Stromal cell of bone marrow (primary cell): Measurements from ENCODE around the gene ZNF782.
"Not testable (repeated sequence)": the region's sequence is repeated elsewhere in the genome, so short reads cannot be mapped to it uniquely, and the experiment has no call there.

ENCODE experiments used
- DNase-seq: peaks from one replicate; pipeline ENCODE4 v3.0.0-alpha.2; 2012; ENCODE audit warnings: low read depth

The ZNF782 gene

DNA sequence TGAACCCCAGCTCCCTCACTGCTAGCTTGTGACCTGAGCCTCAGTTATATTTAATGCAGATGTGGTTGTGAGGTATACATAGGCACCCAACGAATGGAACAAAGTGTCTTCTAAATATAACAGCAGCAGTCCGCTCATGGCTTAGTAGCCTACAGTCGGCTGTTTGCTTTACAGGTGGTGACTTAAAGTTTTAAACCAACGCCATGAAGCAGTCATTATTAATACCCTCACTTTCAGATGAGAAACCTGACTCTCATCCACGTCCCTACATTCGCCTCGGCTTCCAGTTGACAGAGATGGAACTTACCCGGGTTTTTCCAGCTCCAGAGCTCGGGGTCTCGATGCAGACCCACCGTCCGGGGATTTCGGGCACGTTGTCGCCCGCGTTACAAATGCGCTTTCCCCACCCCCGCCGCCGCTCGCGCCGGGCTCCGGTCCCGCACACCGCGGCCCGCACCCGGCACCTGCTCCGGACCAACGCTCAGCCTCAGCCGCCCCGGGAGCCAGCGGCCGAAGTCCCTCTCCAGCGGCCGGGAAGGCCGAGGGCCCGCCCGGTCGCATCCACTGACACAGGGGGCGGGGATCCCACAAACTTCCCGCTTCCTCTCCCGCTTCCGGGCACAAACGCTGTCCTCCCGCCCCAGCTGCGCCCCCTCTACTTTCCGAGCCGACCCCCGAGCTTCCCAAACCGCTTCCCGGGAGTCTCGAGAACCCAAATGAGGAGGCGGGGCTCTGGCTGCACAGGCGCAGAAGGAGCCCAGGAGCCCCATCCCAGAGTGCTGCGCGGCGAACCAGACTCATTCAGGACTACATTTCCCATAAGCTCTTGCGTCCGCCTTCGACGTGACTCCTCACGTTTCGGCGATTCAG lies at the start of gene ZNF782:
Gene ZNF782 (minus strand): TSS at position 734 of the 870 bp plus-strand sequence. CDS start 2,553 bp downstream, outside the sequence.
- DNase-seq = peak; percentile 91

DNA sequence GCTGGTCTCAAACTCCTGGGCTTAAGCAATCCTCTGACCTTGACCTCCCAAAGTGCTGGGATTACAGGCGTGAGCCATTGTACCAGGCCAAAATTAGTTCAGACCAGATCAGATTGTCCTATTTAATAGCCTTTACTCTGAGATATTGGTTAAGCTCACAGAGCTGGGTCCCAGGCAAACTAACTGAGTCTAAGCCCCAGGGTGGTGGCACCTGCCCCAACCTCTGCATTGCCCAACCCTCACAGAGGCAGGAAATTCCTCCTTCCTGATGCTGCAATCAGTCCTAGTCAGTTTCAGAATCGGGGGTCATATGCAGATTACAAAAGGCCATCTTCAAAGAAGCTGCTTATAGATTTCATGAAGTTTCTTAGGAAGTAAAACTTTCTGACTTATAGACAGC lies 45.7 kb upstream of the ZNF782 start:
- DNase-seq = not testable (repeated sequence)

DNA sequence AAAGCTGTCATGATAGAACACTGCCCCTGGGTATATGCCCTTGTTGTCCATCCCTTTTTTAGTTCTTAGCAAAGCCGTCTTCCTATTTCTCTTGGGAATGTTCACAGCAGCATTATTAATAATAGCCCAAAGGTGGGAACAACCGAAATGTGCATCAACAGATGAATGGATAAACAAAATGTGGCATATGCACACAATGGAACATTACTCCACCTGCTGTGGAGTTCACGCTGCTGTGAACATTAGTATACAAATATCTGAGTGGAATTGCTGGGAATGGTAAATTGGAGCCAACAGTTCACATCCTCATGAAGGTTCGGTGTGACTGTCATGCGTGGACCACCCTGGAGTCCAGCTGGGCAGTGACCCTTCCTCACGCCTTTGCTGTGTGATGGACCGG lies 37.8 kb upstream of the ZNF782 start:
- no peak for DNase-seq

DNA sequence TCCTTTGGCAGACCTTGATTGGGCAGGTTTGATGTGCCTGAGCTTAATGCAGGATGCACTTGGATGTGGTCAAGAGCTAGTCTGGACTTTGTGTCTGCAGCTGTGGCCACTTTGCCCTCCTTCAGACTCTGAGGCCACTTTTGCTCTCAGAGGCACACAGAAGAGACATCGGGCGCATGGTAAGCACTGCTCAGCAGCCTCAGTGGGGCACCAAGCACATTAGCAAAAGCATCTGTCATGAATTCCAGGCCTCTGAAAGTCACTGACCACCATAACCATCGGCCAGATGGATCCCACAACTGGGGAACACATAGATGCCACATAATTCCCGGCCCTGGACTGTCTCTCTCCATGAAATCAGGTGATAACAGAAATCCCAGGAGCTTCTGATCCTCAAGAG lies 34.3 kb upstream of the ZNF782 start:
- no peak for DNase-seq

DNA sequence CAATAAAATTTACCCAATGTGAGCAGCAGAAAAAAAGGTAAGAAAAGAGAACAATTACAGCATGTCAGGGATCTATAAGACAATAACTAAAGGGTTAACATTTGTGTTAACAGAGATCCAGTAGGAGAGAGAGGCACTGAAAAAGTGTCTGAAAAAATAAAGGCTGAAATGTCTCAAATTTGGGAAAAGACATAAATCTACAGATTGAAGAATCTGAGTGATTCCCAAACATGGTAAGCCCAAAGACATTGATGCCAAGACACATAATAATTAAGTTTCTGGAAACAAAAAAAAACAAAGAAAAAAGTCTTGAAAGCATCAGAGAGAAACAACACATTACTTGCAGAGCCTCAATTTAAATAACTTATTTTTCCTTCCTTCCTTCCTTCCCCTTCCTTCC lies 31.1 kb upstream of the ZNF782 start:
- no peak for DNase-seq

DNA sequence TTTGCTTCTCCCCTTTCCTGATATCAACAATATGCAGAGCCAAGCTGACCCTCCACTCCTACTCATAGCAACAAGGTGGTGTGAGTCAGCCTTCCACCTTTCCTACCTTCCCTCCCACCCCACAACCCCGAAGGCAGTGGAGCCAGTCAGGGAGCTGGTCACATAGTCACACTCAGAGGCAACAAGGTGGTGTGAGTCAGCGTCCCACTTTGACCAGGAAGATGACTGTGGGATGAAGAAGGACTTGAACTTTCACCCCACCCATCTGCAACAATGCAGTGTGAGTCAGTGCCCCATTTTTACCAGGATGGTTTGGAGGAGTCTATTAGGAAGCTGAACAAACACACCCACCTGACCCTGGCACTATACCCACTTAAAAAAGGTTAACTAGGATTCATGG lies 30.1 kb upstream of the ZNF782 start:
- no peak for DNase-seq

DNA sequence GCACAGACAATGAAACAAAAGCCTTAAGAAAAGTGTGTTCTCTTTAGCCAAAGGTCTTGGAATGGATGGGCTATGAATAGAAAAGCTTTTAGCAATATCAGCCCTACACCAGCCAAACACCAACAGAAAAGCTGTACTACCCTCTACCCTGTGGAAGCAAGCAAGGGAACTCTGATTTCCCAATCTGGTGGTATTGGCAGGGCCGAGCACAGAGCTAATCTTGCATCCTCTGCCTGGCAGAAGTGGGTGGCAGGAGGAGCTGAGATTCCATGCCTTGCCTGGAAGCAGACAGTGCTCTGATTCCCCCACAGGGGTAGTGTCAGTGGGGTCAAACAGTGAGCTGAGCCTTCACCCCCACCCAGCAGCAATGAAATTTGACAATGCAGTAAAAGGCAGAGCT lies 29.6 kb upstream of the ZNF782 start:
- DNase-seq = no peak

DNA sequence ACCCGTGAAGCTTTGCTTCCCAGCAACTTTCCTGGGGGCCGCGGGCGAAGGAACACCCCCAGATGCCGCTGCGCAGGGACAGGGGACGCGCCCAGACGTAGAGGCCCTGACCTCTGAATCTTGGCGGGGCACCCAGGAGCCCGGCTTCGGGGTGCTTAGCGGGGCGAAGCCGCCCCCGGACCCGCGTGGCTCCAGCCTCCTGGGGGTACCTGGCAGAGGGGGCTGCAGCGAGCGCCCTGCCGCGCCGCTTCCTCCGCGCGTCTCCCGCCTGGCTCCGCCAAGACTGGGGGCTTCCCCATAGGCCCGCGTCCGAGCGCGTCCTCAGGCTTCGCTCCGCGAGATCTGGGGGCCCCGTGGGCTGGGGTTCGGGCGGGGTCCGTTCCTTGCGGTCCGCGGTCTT lies 23.0 kb upstream of the ZNF782 start:
- no peak for DNase-seq

DNA sequence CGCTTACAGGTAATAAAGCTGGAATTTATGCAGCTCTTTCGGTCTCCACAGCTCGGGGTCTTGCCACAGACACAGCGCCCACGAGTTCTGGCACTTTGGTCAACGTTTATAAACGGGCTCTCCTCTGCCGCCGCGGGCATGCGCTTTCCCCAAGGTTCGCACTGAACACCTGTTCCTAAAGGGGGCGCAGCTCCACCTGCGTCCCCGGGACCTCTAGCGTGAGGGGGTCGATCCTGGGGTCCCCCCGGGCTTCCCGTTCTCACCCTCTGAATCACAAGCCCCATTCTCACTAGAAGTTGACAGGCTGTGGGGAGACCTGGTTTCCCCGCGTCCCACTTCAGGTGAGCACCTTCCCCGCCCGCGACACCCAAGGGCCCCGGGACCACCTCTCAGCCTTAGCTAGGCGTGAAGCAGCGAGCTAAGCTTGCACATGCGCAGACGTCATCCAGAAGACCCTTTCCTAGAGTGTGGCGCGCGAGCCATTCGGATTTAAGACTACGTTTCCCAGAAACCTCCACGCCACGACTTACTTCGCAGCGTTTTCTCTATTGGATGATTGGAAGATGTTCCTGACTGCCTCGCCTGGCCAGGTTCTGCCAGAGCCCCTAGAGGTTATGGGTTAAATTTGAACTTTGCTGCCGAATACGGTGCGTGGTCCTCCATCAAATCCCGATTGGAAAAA lies 21.3 kb upstream of the ZNF782 start:
- no peak for DNase-seq

DNA sequence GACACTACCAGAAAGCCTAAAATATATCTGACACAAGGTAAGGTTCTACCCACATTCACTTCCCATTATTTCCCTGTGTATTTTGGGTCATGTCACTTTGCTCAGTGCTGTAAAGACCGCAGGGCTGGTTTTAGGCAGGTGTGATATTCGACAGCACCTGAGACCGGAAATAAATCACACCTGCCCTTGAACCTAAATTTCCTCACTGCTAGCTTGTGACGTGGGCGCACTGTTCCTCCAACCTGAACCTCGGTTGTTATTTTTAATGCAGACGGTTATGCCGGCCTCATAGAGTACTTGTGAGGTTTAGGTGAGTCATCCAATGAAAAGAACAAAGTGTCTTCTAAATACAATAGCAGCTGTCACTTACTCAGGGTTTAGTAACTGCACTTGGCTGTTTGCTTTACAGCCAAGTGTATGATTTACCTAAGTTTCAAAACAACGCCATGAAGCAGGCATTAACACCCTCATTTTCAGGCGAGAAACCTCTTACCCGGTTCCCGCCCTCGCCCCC lies 20.7 kb upstream of the ZNF782 start:
- no peak for DNase-seq

DNA sequence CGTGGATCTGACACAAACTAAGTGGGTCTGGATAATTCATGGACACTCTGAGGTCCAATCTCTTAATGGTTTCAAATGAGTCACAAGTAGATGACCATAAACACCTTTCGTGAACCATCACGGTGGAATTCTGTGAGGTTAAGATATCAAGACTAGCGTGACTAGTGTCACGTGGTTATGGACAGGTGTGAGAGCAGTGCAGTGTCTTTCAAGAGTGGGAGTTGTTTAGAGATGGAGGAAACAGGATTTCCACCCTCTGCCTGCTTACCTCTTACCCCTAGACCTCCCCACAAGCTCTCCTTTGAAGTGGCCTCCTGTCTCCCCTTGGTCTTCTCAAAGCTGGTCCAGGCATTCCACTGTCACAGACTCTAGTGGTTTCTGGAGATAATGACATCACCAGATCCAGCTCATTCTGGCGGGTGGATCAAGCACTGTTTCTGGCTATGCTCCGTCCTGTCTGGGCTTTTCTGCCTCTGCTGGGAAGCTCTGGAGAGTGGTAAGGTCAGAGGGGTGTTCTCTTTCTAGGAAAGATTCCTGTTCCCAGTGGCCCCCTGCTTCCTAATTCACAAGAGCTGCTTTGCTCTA lies 20.0 kb upstream of the ZNF782 start:
- DNase-seq = no peak

DNA sequence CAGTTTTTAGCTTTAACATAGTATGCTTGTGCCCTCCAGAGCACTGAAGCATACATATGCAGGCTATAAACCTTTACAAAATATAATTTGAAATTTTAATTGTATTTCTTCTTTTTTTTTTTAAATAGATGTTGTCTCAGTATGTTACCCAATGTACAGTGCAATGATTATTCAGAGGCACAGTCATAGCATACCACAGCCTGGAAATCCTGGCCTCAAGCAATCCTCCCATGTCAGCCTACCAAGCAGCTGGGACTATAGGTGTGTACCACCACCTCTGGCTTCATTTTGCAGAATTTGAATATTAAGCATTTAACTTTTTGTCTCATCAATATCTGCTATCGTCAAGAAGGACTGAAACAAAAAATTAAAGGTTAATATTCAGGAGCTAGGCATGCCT lies 16.9 kb upstream of the ZNF782 start:
- DNase-seq = no peak

DNA sequence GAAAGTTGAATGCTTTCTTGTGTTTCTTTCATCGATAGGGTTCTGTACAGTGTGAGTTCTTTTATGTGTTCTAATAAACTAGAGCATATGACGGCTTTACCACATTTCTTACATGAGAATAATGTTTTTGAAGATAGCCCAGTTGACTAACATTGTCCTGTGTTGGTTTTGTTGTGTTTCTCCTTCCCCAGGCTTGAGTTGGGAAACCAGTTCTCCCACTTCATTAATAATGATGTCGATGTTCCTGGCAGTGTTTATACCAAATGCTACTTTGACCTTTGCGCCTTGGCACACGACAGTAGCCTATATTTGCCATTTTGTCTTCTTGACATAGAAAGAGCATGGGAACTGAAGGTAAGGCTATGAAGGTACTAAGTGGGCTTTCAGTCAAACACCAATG lies 14.4 kb upstream of the ZNF782 start:
- DNase-seq = no peak

DNA sequence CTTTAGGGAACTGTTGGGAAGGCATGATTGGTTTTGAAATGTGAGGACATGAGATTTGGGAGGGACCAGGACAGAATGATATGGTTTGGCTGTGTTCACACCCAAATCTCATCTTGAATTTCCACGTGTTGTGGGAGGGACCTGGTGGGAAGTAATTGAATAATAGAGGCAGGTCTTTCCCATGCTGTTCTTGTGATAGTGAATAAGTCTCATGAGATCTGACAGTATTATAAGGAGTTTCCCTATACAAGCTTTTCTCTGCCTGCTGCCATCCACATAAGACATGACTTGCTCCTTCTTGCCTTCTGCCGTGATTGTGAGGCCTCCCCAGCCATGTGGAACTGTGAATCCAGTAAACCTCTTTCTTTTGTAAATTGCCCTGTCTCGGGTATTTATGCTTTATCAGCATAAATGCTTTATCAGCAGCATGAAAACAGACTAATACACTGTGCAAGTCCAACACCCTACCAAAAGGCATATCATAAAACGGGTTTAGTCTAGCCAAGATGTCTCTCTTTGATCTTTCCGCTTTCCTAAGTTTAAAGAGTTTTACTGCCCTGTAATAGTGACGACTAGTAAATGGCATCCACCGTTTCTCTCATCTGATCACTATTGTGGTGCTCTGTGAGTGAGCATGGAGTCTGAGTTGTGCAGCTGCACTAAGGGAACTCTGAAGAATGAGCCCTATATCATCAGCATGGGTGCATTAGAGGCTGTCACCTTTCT lies 12.9 kb upstream of the ZNF782 start:
- DNase-seq = no peak

DNA sequence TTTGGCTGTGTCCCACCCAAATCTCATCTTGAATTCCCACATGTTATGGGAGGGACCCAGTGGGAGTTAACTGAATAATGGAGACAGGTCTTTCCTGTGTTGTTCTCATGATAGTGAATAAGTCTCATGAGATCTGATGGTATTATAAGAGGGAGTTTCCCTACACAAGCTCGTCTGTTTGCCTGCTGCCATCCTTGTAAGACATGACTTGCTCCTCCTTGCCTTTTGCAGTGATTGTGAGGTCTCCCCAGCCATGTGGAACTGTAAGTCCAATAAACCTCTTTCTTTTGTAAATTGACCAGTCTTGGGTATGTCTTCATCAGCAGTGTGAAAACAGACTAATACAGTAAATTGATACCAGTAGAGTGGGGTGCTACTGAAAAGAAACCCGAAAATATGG lies 10.9 kb upstream of the ZNF782 start:
- not testable (repeated sequence) for DNase-seq

DNA sequence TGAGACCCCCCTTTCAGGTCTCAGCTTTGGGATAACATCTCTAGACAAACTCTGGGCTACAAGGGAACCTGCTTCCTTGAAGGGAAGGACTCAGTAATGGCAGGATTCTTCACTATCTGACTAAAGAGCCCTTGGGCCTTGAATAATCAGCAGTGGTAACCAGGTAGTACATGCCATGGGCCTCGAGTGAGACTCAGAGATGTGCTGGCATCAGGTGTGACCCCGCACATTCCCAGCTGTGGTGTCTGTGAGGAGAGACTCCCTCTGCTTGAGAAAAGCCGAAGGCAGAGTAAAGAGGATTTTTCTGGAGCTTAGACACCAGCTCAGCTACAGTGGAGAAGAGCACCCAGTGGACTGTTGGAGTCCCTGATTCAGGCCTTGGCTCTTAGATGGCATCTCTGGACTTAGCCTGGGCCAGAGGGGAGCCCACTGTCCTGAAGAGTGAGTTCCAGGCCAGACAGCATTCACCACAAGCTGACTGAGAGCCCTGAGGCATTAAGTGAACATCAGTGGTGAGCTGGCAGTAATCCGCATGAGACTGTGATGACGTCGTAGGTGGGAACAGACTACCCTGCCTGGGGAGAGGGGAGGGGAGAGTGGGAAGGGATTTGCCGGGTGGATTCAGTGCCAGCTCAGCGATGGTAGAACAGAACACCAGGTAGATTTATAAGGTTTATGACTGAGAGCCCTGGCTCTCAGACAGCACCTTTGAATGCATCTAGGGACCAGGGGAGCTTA lies 5.3 kb upstream of the ZNF782 start:
- DNase-seq = no peak

DNA sequence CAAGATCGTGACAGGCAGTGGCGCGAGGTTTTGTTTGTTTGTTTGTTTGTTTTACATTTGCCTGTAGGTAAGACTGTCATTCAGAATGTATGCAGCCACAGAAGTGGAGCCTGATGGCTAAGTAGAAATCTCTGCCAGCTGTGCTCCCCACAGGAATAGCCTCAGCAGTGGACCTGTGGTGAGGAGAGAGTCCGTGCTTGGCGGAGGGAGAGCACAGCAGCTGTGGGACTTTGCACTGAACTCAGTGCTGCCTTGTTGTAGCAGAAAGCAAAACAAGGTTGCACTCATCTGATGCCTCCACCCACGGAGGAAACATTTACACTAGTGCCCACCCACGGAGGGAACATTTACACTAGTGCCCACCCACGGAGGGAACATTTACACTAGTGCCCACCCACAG lies 4.4 kb upstream of the ZNF782 start:
- DNase-seq = no peak

DNA sequence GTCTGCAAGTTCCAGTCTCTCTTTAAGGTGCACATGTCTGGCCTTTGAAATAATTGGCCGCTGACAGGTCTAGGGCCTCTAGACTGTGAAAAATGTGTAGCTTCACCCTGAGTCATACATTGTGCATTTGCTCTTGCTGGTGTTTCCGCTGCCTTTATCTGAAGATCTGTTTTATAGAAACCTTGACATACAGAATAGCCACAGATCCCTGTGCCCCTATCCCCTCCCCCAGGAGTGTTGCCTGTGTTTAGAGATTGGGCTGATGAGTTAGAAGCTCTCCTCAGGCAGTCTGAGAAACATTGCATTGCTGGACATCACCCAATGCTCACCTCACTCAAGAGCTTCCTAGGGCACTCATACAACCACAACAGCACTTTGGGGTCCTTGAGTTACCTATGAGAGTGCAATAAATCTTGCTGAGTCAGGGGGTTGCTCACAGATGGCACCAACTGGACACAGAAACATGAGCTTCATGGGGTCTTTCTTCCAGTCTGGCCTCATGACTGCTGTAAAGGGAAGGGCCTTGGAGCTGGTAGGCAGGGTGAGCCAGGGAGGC lies 3.8 kb upstream of the ZNF782 start:
- DNase-seq = no peak

DNA sequence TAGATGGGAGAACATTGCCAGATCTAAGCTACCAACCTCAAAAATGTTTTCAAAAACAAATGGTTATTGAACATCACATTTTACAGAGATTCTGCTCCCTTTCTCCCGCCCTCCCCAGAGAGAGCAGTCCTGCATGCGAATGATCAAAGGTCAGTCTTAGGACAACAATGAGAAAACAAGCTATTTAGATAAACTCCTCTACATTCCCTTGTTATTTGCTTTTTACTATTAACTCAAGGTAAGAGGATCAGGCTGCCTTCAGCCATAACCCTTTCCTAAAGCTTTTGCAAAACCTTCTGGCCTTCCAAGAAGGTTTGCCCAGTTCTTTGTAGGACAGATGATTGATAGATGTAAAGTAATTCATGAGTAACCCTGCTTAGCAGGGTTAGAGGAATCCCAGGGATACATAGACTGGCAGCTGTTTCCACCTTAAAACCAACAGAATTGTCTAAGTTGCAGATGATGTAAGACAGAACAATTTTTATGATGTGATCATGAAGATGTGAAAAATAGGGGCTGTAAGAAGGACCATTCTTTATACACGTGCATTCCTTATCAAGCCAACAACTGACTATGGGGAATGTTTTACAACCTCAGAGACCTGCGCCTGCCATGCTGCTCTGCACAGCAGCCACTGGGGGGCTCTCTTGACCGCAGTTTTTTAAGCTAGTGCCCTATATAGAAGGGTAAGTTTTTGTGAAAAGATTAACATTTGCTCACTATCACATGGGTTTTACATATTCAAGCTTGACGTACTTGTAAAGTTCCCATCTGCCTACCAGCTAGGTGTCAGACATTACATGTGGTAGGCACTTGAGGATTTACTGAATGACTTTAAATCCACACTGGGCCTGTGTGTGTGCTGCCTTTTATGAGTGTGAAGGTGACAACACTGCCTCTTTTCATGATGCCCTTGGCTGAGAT lies 2.3 kb upstream of the ZNF782 start:
- peak; percentile 38 for DNase-seq

DNA sequence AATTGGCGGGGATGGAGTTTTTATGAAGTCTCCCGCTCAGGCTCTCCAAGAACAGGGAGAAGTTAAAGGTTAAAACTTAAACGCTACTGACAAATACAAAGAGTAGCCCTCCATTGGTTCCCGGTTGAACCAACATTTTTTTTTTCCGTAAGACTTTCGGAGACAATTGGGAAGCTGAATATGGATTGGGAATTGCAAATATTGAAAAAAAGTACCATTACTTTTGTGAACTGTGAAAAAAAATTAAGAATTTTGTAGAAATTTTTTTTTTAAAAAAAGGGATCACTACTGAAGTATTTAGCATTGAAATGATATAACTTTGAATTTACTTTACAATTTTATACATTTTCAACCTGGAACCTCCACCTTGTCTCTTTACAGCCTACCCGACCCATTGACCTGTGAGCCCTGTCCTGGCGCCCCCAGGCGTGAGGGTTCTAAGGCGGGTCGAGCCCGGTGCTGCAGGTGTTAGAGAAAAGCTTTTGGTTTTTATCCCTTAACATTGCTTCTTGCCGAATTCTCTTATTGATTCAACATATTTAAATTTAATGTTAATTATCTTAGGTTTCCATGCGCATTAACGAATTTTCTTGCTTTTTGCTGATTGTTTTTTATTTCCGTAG lies 448 bp upstream of the ZNF782 start:
- DNase-seq = no peak
